Uterus (tissue), 2 donors: ENCODE results near the gene PTPN6.

ENCODE experiments used
- POLR2A ChIP-seq, 2 donors: fragments of 450-650 bp; IDR thresholded peaks; one replicate each; pipeline ENCODE4 v1.6.1; 2016; ENCODE audit warnings: antibody characterized with exemption in 2 of 2, mild to moderate bottlenecking in 1 of 2, moderate library complexity in 1 of 2
- TF ChIP-seq, protein P1 (sequence below), 4 experiments: fragments of 200-600 bp in 2 of 4; fragments of 450-650 bp in 2 of 4; sonication (generic) in 2 of 4; IDR thresholded peaks; one replicate each; pipeline ENCODE4 v1.5.1; 2016 to 2019; ENCODE audit warnings: antibody characterized with exemption in 4 of 4, mild to moderate bottlenecking in 2 of 4, moderate library complexity in 1 of 4

DNA sequence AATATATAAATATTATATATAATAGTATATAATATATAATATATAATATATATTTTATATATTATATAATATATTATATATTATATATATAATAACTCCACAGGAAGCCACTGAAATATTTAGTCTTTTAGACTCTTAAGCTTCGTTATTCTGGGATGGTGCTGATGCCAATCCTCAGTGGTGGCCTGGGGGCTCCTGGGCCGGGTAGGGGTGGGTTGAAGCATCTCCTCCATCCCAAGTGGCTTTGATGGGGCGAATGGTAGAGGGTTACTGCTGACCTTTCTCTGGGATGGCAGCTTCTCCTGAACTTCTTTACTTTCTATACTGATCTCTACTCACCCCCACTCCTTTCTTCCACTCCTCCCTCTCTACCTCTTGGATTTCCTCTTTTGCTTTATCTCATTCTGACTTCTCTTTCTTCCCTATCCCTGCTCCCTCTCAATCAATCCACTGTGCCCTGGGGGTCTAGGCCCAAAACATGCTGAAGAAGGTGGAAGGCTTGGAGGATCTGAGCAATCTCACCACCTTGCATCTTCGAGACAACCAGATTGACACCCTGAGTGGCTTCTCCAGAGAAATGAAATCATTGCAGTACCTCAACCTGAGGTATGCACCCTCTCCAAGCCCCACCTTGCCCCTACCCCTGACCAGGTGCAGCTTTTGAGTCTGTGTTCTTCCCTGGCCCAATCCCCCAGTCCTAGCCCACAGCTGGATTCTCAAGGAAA lies 41.6 kb upstream of the PTPN6 start:
- TF ChIP-seq, protein P1, sequence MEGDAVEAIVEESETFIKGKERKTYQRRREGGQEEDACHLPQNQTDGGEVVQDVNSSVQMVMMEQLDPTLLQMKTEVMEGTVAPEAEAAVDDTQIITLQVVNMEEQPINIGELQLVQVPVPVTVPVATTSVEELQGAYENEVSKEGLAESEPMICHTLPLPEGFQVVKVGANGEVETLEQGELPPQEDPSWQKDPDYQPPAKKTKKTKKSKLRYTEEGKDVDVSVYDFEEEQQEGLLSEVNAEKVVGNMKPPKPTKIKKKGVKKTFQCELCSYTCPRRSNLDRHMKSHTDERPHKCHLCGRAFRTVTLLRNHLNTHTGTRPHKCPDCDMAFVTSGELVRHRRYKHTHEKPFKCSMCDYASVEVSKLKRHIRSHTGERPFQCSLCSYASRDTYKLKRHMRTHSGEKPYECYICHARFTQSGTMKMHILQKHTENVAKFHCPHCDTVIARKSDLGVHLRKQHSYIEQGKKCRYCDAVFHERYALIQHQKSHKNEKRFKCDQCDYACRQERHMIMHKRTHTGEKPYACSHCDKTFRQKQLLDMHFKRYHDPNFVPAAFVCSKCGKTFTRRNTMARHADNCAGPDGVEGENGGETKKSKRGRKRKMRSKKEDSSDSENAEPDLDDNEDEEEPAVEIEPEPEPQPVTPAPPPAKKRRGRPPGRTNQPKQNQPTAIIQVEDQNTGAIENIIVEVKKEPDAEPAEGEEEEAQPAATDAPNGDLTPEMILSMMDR (IDR thresholded peaks at IDR 0.05) = no peak
- TF ChIP-seq POLR2A (IDR thresholded peaks at IDR 0.05) = no peak
